Measurements from ENCODE around the gene CD83. TPM values are rescaled to one million over a fixed set of nuclear protein-coding genes. Genes with fewer than 3 reads are reported as not detected.

CD83 gene
- total and polyA plus RNA-seq, 7 donors, result 0.10 to 2.1 (median 0.71) TPM

- Histone ChIP-seq H3K36me3 (ENCODE audit: insufficient read depth in 1 of 2, low read depth in 1 of 2) (no peaks in the 10 kb centered on the region), H3K27ac (no peak overlapping the region), H3K4me3 (no peak overlapping the region), H3K9me3 (no peaks in the 10 kb centered on the region), H3K27me3 (ENCODE audit: insufficient read depth in 3 of 3, low read length in 2 of 3) (no peaks in the 10 kb centered on the region), H3K4me1 (no peaks in the 10 kb centered on the region)
- DNase-seq (no peak), ATAC-seq (no peak)
- intact Hi-C loops (cut with DNase I), result no loop called here
- WGBS, 3 donors, result 91 to 92% (median 92%) methylated on average over 6 of the region's 6 CpGs
- no peak for TF ChIP-seq CTCF (IDR thresholded peaks at IDR 0.05)
Observed at GRCh38 chr6:14159090-14159489, 41.5 kb downstream of the CD83 start.

GRCh38 chr6:14162826-14163225 lies 45.3 kb downstream of the CD83 start:
- Histone ChIP-seq H3K27ac (no peak overlapping the region), H3K4me1 (no peaks in the 10 kb centered on the region), H3K36me3 (ENCODE audit: insufficient read depth in 1 of 2, low read depth in 1 of 2) (no peaks in the 10 kb centered on the region), H3K4me3 (no peak overlapping the region), H3K27me3 (ENCODE audit: insufficient read depth in 3 of 3, low read length in 2 of 3) (no peaks in the 10 kb centered on the region), H3K9me3 (no peaks in the 10 kb centered on the region)
- no peak for DNase-seq
- 95 to 100% (median 98%) methylated on average over 2 of the region's 2 CpGs for WGBS, 3 donors
- ATAC-seq, result no peak
- intact Hi-C loops (cut with DNase I), result no loop called here
- no peak for TF ChIP-seq CTCF (IDR thresholded peaks at IDR 0.05)

GRCh38 chr6:14165091-14165490 lies 47.5 kb downstream of the CD83 start:
- Histone ChIP-seq H3K9me3 (peaks cover 13% of the 10 kb centered on the region), H3K4me3 (no peak overlapping the region), H3K4me1 (no peaks in the 10 kb centered on the region), H3K27me3 (ENCODE audit: insufficient read depth in 3 of 3, low read length in 2 of 3) (no peaks in the 10 kb centered on the region), H3K27ac (no peak overlapping the region), H3K36me3 (ENCODE audit: insufficient read depth in 1 of 2, low read depth in 1 of 2) (no peaks in the 10 kb centered on the region)
- ATAC-seq (no peak), DNase-seq (no peak)
- TF ChIP-seq CTCF (IDR thresholded peaks at IDR 0.05), result no peak
- intact Hi-C loops (cut with DNase I), result no loop called here
- 78 to 93% (median 79%) methylated on average over 2 of the region's 2 CpGs for WGBS, 3 donors

GRCh38 chr6:14166839-14167238 lies 49.3 kb downstream of the CD83 start:
- intact Hi-C loops (cut with DNase I), result no loop called here
- no peak for DNase-seq
- H3K9me3 ChIP-seq, result peaks cover 16% of the 10 kb centered on the region
- ATAC-seq, result no peak
- no peaks in the 10 kb centered on the region for H3K27me3 ChIP-seq (ENCODE audit: insufficient read depth in 3 of 3, low read length in 2 of 3)
- WGBS, 3 donors, result 77 to 83% (median 82%) methylated on average over 4 of the region's 4 CpGs
- H3K27ac ChIP-seq, result no peak overlapping the region
- no peaks in the 10 kb centered on the region for H3K36me3 ChIP-seq (ENCODE audit: insufficient read depth in 1 of 2, low read depth in 1 of 2)
- TF ChIP-seq CTCF (IDR thresholded peaks at IDR 0.05), result no peak
- H3K4me1 ChIP-seq, result no peaks in the 10 kb centered on the region
- no peak overlapping the region for H3K4me3 ChIP-seq

GRCh38 chr6:14170128-14170527 lies 52.6 kb downstream of the CD83 start:
- DNase-seq, result no peak
- intact Hi-C loops (cut with DNase I), result no loop called here
- WGBS, 3 donors, result 86 to 87% (median 86%) methylated on average over 3 of the region's 3 CpGs
- H3K9me3 ChIP-seq, result peaks cover 16% of the 10 kb centered on the region
- TF ChIP-seq CTCF (IDR thresholded peaks at IDR 0.05), result no peak
- no peaks in the 10 kb centered on the region for H3K36me3 ChIP-seq (ENCODE audit: insufficient read depth in 1 of 2, low read depth in 1 of 2)
- H3K4me1 ChIP-seq, result no peaks in the 10 kb centered on the region
- ATAC-seq, result no peak
- no peak overlapping the region for H3K4me3 ChIP-seq
- H3K27ac ChIP-seq, result no peak overlapping the region
- H3K27me3 ChIP-seq (ENCODE audit: insufficient read depth in 3 of 3, low read length in 2 of 3), result no peaks in the 10 kb centered on the region

Measured in psoas muscle (tissue), 8 donors.